Germinal center (tissue), 1 donor: Measurements from ENCODE around the gene PTPRK.

Source experiments
- DNase-seq: peaks from one replicate; pipeline ENCODE4 v3.0.0; 2012; ENCODE audit warnings: mixed read lengths, low spot score

Gene PTPRK

GRCh38 chr6:128520436-128521281 is at the start of gene PTPRK:
Gene PTPRK, minus strand, starts transcription at chr6:128520599. Its CDS starts 241 bp downstream, at chr6:128520358.
- DNase-seq = peak; percentile 52

DNA sequence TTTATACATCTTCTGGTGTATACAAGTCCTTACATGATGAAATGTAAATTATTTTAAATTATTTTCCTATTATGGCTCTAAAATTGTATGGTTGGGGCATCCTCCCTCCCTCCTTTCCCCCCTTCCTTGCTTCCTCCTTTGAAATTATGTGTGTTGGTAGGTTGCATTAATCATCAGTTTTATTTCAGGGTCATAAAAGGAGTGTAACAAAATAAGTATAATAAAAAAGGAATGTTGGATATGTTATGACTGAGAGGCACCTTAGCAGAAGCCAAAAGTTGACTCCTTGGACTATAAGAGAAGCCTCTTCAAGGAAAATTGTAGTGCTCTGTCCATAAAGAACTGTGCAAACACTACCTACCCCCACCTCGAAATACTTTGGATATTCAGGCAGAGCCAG is 46.6 kb upstream of the PTPRK start:
- no peak for DNase-seq

DNA sequence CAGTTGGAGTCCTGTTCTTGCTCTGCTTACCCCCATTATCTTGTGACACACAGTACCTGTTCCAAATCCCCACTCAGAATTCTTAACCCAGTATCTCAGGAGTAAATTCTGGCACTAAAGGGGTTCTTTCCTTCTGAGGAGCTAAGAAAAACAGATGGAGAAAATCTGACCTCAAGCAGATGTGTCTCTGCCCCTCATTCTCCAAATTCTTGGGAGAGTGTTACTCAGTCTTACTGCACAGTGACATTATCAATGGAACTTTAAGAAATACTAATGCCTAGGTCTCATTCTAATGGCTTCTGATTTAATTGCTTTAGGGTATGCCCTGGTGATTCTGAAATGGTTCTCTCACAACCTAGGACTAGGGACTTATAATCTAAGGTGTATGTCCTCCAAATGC is 40.6 kb upstream of the PTPRK start:
- DNase-seq = no peak

DNA sequence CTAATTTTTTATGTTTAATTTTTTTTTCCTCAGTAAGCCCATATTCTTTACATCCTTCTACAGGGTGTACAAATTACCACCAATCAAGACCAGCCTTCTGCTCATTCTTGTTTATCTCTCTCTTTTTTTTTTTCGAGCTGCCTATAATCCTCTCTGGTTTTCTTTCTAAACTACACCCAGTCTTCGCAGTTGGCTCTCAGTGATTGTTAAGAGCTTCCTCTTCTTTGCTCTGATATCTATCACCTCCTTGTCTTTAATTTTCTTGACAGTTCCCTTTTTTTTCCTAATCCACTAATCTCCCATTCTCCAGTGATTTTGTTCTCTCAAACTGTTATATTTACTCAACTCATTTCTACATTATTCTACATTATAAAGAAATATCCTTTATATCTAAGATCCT is 38.5 kb upstream of the PTPRK start:
- DNase-seq = no peak

- no peak for DNase-seq
These were observed 37.6 kb upstream of the PTPRK start for GRCh38 chr6:128558021-128558420.

- DNase-seq = no peak
These were observed 36.7 kb upstream of the PTPRK start for GRCh38 chr6:128557081-128557480.

- no peak for DNase-seq
These were observed 33.9 kb upstream of the PTPRK start for GRCh38 chr6:128554302-128554701.

GRCh38 chr6:128541261-128541660 is 20.9 kb upstream of the PTPRK start:
- no peak for DNase-seq

DNA sequence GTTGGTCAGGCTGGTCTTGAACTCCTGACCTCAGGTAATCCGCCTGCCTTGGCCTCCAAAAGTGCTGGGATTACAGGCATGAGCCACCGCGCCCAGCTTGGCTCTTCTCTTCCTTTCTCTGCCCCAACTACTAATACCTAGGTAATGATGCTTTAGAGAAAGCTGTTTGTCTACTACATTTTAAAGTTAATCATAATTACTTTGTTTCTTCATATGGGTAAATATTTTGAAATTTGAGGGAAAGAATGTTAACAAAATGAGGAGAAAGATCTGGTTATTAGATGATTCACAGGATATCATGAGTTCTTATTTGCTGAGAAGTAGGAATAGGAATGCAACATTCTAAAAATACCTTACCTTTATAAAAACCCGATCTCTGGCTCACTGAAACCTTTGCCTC is 18.4 kb upstream of the PTPRK start:
- DNase-seq = no peak

DNA sequence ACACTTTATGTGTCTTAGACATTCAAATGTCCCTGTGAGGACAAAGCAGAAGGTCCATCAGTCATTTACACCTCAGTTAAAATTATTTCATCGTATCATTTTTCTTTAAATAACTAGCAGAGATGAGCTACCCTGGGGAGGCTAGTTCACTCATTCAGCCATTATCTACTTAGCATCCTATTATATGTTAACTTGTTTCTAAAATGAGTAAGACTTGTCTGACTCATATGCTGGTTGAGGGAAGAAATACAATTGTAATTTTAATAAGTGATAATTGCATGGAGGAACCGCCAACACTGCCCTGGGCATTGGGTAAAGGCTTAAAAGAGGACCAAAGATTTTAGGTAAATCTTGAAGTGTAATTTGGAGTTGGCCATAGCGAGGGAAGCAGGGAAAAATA is 12.4 kb upstream of the PTPRK start:
- no peak for DNase-seq

DNA sequence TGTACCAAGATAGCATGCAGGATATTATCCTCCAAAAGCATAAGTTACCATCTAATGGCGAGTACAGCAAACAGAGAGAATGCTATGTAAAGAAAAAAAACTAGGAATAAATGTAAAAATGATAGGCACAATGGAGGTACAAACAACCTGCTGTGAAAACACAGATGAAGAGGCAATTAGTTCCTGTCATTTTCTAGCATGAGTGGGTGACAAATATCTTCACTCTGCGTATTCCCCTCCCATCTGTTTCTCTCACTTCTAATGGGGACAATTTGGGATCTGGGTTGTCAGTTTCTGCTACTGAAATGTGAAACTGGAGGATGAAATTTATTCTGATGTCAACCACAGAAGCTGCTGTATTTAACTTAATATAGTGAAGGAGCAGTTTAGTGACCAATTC is 11.7 kb upstream of the PTPRK start:
- DNase-seq = no peak

GRCh38 chr6:128531696-128532095 is 11.3 kb upstream of the PTPRK start:
- DNase-seq = no peak

- no peak for DNase-seq
These were observed 7.8 kb upstream of the PTPRK start for GRCh38 chr6:128528241-128528640.

- DNase-seq = no peak
These were observed 7.0 kb upstream of the PTPRK start for GRCh38 chr6:128527375-128527774.

GRCh38 chr6:128526152-128526914 is 5.9 kb upstream of the PTPRK start:
- DNase-seq = no peak

DNA sequence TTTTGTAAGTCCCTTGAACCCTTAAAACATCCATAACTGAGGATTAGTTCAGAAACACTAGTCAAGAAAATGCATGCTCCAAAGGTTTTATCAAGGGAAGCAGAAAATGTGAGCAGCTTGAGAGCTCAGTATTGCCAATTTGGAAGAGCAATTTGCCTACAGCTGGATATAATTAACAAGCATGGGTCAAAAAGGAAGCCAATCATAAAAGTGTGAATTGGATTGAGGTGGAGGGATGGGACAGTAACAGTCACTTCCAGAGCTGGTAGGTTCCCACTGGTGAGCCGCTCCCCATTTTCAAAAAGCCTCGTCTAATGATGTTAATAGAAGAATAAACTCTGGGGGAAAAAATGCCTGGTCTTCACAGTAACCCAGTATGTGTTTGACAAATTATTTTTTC is 5.0 kb upstream of the PTPRK start:
- no peak for DNase-seq

- no peak for DNase-seq
These were observed 858 bp upstream of the PTPRK start for GRCh38 chr6:128521282-128521632.

- peak; percentile 2 for DNase-seq
These were observed 416 bp downstream of the PTPRK start for GRCh38 chr6:128519931-128520435.

DNA sequence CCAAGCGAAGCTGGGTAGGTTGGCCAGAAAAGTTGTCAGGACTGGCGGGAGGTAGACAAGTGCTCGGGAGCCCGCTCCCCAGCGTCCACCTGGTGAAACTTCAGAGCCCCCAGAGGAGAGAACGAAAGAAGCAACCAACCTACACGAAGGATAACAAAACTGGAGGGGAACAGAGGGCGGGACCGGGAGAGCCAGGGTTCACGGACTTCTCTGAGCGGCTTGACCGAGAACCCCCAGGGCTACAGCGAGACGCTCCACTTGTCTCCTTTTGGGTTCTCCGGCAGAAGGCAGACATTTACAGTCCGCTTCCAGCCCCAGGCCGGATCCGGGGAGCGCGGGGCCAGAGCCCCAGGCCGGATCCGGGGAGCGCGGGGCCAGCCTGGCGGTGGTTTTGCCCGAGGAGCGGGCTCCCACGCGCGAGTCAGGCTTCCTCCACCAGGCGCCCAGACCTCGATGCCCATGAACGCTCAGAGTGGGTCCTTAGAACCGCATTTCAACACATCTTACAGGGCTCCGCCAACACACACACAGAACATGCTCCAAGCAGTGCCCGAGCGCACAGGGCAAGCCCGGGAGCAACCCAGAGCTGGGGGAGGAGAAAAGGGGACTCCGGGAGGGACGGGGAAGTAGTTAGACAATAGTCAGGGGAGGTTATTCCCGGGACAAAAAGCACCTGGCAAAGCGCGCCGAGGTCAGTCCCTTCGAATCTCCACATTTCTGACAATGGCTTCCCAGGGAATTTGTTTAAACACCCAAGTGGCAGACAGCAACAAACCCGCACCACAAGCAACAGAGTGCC is 1.1 kb downstream of the PTPRK start:
- DNase-seq = peak; percentile 1

GRCh38 chr6:128518434-128519131 is 1.8 kb downstream of the PTPRK start:
- DNase-seq = no peak

DNA sequence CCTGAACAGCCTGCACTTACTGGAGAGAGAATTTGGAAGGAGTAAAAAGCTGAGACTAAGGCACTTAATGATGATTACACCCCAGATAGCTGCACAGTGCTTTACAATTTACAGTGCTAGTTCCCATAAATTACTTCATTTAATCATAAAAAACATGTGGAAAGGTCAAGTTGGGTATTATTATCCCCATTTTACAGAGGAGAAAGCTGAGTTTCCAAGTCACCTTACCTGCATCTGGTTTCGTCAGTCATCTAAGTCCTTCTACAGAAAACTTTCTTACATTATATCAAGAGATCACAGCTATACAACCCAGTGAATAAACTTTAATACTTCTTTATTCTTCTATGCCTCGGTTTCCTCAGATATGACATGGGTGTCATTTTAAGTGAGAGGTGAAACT is 3.3 kb downstream of the PTPRK start:
- DNase-seq = no peak

DNA sequence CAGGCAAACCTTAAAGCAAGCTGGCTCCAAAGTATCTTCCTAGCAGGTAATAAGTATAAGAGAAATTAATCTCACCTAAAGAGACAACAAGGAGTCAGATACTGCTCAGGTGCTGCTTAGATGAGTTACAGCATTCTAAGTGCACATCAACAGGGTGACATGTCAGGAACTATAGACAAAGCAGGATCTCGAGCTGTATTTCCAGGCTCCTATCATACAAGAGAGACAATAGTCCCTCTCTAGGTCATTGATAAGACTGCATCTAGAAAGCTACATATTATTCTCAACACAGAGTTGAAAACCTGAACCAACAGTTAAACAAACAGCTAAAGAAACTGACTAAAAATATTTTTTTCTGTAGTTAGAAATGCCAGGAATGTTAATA is 3.9 kb downstream of the PTPRK start:
- no peak for DNase-seq
